Measurements from ENCODE around the gene KANSL1.

- TF ChIP-seq POLR2A (IDR thresholded peaks at IDR 0.05) (no peak), CTCF (IDR thresholded peaks at IDR 0.05) (no peak)
These were observed 68.3 kb downstream of the KANSL1 start for GRCh38 chr17:46124695-46125592.

Measured in transverse colon (tissue), 3 donors.